Middle frontal gyrus (tissue), 1 donor: ENCODE measurements around the gene NDUFB7.
"Not testable (repeated sequence)": the region's sequence is repeated elsewhere in the genome, so short reads cannot be mapped to it uniquely, and the experiment has no call there.

Experiments
- DNase-seq: peaks from one replicate; pipeline ENCODE4 v3.0.0-alpha.2; 2015; ENCODE audit warnings: low spot score; ENCODE audit errors: extremely low spot score

NDUFB7 gene

GRCh38 chr19:14553939-14554243 lies 18.0 kb downstream of the NDUFB7 start:
- no peak for DNase-seq

GRCh38 chr19:14553042-14553938 lies 18.6 kb downstream of the NDUFB7 start:
- DNase-seq = no peak

- not testable (repeated sequence) for DNase-seq
Measured at GRCh38 chr19:14552006-14552360, 19.9 kb downstream of the NDUFB7 start.

GRCh38 chr19:14551134-14552005 lies 20.5 kb downstream of the NDUFB7 start:
- DNase-seq = not testable (repeated sequence)

- no peak for DNase-seq
Measured at GRCh38 chr19:14550201-14550754, 21.6 kb downstream of the NDUFB7 start.

- DNase-seq = no peak
Measured at GRCh38 chr19:14545716-14546082, 26.2 kb downstream of the NDUFB7 start.

- DNase-seq = peak; percentile 69
Measured at GRCh38 chr19:14544977-14545715, 26.7 kb downstream of the NDUFB7 start.

- no peak for DNase-seq
Measured at GRCh38 chr19:14544047-14544446, 27.8 kb downstream of the NDUFB7 start.

GRCh38 chr19:14542711-14543328 lies 29.0 kb downstream of the NDUFB7 start:
- no peak for DNase-seq

GRCh38 chr19:14541979-14542378 lies 29.9 kb downstream of the NDUFB7 start:
- DNase-seq = not testable (repeated sequence)

- no peak for DNase-seq
Measured at GRCh38 chr19:14540741-14541525, 30.9 kb downstream of the NDUFB7 start.

GRCh38 chr19:14536926-14537692 lies 34.8 kb downstream of the NDUFB7 start:
- no peak for DNase-seq

- no peak for DNase-seq
Measured at GRCh38 chr19:14533450-14533849, 38.4 kb downstream of the NDUFB7 start.

GRCh38 chr19:14530506-14530905 lies 41.4 kb downstream of the NDUFB7 start:
- DNase-seq = no peak

- no peak for DNase-seq
Measured at GRCh38 chr19:14530005-14530348, 41.9 kb downstream of the NDUFB7 start.

GRCh38 chr19:14529254-14530004 lies 42.4 kb downstream of the NDUFB7 start, which contains the start of gene TECR:
Gene TECR (plus strand): TSS chr19:14529594. CDS start chr19:14529697, 103 bp downstream.
- peak; percentile 99 for DNase-seq

GRCh38 chr19:14528419-14529253 lies 43.2 kb downstream of the NDUFB7 start:
- no peak for DNase-seq

GRCh38 chr19:14526423-14526822 lies 45.4 kb downstream of the NDUFB7 start:
- no peak for DNase-seq
